Naive thymus-derived CD4-positive, alpha-beta T cell (primary cell): Measurements from ENCODE around the gene PCGF5. TPM values are rescaled to one million over a fixed set of nuclear protein-coding genes. Genes with fewer than 3 reads are reported as not detected.
"Not testable (repeated sequence)": the region's sequence is repeated elsewhere in the genome, so short reads cannot be mapped to it uniquely, and the experiment has no call there.

Experiments
- ATAC-seq: fragments of 150-1000 bp; cut with Tn5 transposase; 2 replicates; pipeline ENCODE4 v1.10.0; 2021; ENCODE audit warnings: mild to moderate bottlenecking, moderate library complexity
- CTCF ChIA-PET: fragments of 350-600 bp; sonication (Branson Sonifier 250); formaldehyde crosslinking; loops from one replicate; lab custom pipeline; 2021; ENCODE audit warnings: antibody characterized with exemption; lab: Charles Lee
- POLR2A ChIA-PET: fragments of 350-600 bp; sonication (Branson Sonifier 250); formaldehyde crosslinking; loops from one replicate; lab custom pipeline; 2021; ENCODE audit warnings: antibody characterized with exemption, inconsistent platforms; lab: Charles Lee
- DNase-seq, 9 donors: peaks; one replicate each; pipeline versions ENCODE4 v3.0.0 to v3.0.0-alpha.2; 2020 to 2022; ENCODE audit warnings: mixed read lengths in 1 of 9
- H3K27ac ChIP-seq: one replicate; pipeline ENCODE4 v1.7.0; 2013; ENCODE audit warnings: mild to moderate bottlenecking, low read depth, low read length, moderate library complexity
- H3K27me3 ChIP-seq, 2 donors: one replicate each; pipeline ENCODE4 v1.7.0; 2013; ENCODE audit warnings: low read length in 2 of 2, mild to moderate bottlenecking in 2 of 2, moderate library complexity in 2 of 2; ENCODE audit not compliant: control insufficient read depth in 2 of 2, insufficient read depth in 2 of 2
- H3K36me3 ChIP-seq, 3 experiments: 1 replicate in 2 of 3; 2 replicates in 1 of 3; pipeline ENCODE4 v1.7.0; 2013; ENCODE audit warnings: low read length in 3 of 3, mild to moderate bottlenecking in 3 of 3, moderate library complexity in 1 of 3; ENCODE audit not compliant: insufficient read depth in 3 of 3, control insufficient read depth in 2 of 3
- H3K4me1 ChIP-seq, 2 donors: one replicate each; pipeline ENCODE4 v1.7.0; 2013; ENCODE audit warnings: low read length in 2 of 2, mild to moderate bottlenecking in 2 of 2, moderate library complexity in 1 of 2; ENCODE audit not compliant: control insufficient read depth in 2 of 2, insufficient read depth in 2 of 2
- H3K4me3 ChIP-seq: 2 replicates; pipeline ENCODE4 v1.7.0; 2013; ENCODE audit warnings: mild to moderate bottlenecking, low read length
- H3K9me3 ChIP-seq, 3 experiments: 1 replicate in 2 of 3; 2 replicates in 1 of 3; pipeline ENCODE4 v1.7.0; 2013; ENCODE audit warnings: low read length in 3 of 3; ENCODE audit not compliant: control insufficient read depth in 2 of 3
- H3K27ac Mint-ChIP-seq, 9 donors: one replicate each; pipeline ENCODE4 v1.8.0; 2020 to 2022; ENCODE audit warnings: mixed read lengths in 9 of 9, mild to moderate bottlenecking in 8 of 9, moderate library complexity in 5 of 9, inconsistent platforms in 2 of 9
- H3K27me3 Mint-ChIP-seq, 5 donors: one replicate each; pipeline ENCODE4 v1.8.0; 2021 to 2022; ENCODE audit warnings: mixed read lengths in 5 of 5, mild to moderate bottlenecking in 1 of 5
- H3K36me3 Mint-ChIP-seq, 5 donors: one replicate each; pipeline ENCODE4 v1.8.0; 2020 to 2022; ENCODE audit warnings: mixed read lengths in 5 of 5, mild to moderate bottlenecking in 3 of 5, inconsistent platforms in 1 of 5
- H3K4me1 Mint-ChIP-seq, 7 donors: one replicate each; pipeline ENCODE4 v1.8.0; 2020 to 2022; ENCODE audit warnings: mixed read lengths in 7 of 7, mild to moderate bottlenecking in 3 of 7, inconsistent platforms in 1 of 7
- H3K4me3 Mint-ChIP-seq, 10 donors: one replicate each; pipeline ENCODE4 v1.8.0; 2020 to 2022; ENCODE audit warnings: mild to moderate bottlenecking in 10 of 10, mixed read lengths in 10 of 10, moderate library complexity in 6 of 10, inconsistent platforms in 2 of 10
- H3K9me3 Mint-ChIP-seq, 11 donors: one replicate each; pipeline ENCODE4 v1.8.0; 2020 to 2022; ENCODE audit warnings: mixed read lengths in 11 of 11, mild to moderate bottlenecking in 4 of 11, inconsistent platforms in 1 of 11, moderate library complexity in 1 of 11
- intact Hi-C, 2 donors: fragments of 100-400 bp; cut with micrococcal nuclease; formaldehyde crosslinking; loops; one replicate each; pipeline ENCODE4 v1.15.1; 2023
- polyA plus RNA-seq, 2 donors: library from polyadenylated mRNA; unstranded; fragments of 300-500 nt; fragmentation: Illumina TruSeq; gene quantifications; one replicate each; pipeline ENCODE4 v1.2.3, GENCODE V29; 2021
- total RNA-seq, 6 experiments: library from RNA in 5 of 6; stranded (reverse) in 5 of 6; gene quantifications; 1 replicate in 5 of 6; 2 replicates in 1 of 6; pipeline ENCODE4 v1.2.3 and lab custom pipeline; 2021 to 2026

The PCGF5 gene
- total and polyA plus RNA-seq, 7 experiments from 2014 or later = 41.2 to 69.9 (median 57.4) TPM

DNA sequence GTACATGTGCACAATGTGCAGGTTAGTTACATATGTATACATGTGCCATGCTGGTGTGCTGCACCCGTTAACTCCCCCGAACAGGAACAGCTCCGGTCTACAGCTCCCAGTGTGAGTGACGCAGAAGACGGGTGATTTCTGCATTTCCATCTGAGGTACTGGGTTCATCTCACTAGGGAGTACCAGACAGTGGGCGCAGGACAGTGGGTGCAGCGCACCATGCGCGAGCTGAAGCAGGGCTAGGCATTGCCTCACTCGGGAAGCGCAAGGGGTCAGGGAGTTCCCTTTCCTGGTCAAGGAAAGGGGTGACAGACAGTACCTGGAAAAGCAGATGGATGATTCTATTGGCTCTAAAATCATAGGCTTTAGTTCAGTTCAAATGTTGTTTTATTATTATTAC, 32.5 kb upstream of the PCGF5 start:
- Mint-ChIP-seq H3K4me1 (peaks cover 26 to 96% (median 88%) of the 10 kb centered on the region in 7 donors), H3K9me3 (peaks cover 0 to 12% (median 4%) of the 10 kb centered on the region in 11 donors), H3K36me3 (peaks cover 7 to 39% (median 24%) of the 10 kb centered on the region in 5 donors)
- H3K27me3 ChIP-seq, H3K4me3 Mint-ChIP-seq, ATAC-seq, H3K27me3 Mint-ChIP-seq, H3K36me3 ChIP-seq, DNase-seq, POLR2A ChIA-PET, H3K27ac Mint-ChIP-seq, intact Hi-C loops, H3K9me3 ChIP-seq, H3K27ac ChIP-seq, CTCF ChIA-PET, H3K4me3 ChIP-seq: not testable (repeated sequence)
- peaks cover 8 to 38% of the 10 kb centered on the region in 2 donors for H3K4me1 ChIP-seq

DNA sequence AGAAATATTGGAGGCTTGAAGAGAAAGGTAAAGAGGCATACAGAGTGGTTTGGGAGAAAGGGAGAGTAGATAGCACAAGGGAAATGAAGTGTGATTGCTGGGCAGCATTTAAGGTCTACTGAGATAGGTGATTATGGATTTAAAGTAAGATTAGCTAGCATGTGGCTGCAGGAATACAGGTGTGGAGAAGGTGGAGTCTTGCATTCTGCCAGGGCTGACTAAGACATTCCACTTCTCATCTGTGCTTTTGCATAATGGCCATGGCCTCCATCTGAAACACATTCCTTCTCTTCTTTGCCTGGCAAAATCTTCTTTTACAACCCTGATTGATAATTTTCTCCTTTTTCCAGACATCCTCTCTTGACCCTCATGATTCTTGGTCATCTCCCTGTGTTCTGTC, 31.6 kb upstream of the PCGF5 start:
- H3K36me3 Mint-ChIP-seq = peaks cover 5 to 36% (median 20%) of the 10 kb centered on the region in 5 donors
- no peaks in the 10 kb centered on the region for H3K27me3 ChIP-seq
- peak overlapping the region in 2 of 10 donors; percentile 1 to 4 for H3K4me3 Mint-ChIP-seq
- CTCF ChIA-PET = no interaction called here
- H3K27me3 Mint-ChIP-seq = no peaks in the 10 kb centered on the region
- H3K4me1 Mint-ChIP-seq = peaks cover 28 to 96% (median 88%) of the 10 kb centered on the region in 7 donors
- peak overlapping the region in 3 of 9 donors; percentile 9 to 19 (median 11) for H3K27ac Mint-ChIP-seq
- no peaks in the 10 kb centered on the region for H3K36me3 ChIP-seq
- POLR2A ChIA-PET = no interaction called here
- intact Hi-C loops = no loop called here
- peaks cover 0 to 14% (median 1%) of the 10 kb centered on the region in 11 donors for H3K9me3 Mint-ChIP-seq
- H3K4me3 ChIP-seq = no peak overlapping the region
- DNase-seq (no peak), ATAC-seq (no peak)
- no peak overlapping the region for H3K27ac ChIP-seq
- H3K4me1 ChIP-seq = peaks cover 8 to 38% of the 10 kb centered on the region in 2 donors
- H3K9me3 ChIP-seq = peaks cover 0 to 1% (median 0%) of the 10 kb centered on the region in 3 experiments

DNA sequence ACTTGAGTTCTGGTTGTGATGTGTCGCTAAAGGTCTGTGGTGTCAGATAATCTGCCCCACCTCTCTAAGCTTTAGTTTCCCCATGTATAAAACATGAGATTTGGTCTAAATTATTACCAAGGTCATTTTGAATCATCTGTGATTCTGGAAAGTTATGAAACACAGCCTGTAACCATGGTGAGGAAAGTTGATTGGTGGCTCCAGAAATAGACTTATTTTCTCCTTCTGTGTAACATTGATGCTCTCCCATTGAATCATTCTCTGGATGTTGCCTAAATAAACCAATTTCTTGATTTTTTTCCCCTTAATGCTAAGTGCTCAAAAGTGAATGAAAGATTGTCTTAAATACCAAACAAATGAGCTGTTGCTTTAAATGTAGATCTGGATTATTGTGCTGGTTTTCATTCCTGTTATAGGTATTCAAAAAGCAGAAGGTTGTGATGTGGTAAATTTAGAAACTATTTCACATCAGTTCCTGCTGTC, 30.0 kb upstream of the PCGF5 start:
- intact Hi-C loops = loop anchor here in 1 of 2 donors (2.0 kb wide), 1 partner anchor 26 kb away; no protein-coding TSS in a partner anchor
- Mint-ChIP-seq H3K9me3 (peaks cover 0 to 11% (median 0%) of the 10 kb centered on the region in 11 donors), H3K4me3 (peak overlapping the region in 4 of 10 donors; percentile 4 to 30 (median 21))

DNA sequence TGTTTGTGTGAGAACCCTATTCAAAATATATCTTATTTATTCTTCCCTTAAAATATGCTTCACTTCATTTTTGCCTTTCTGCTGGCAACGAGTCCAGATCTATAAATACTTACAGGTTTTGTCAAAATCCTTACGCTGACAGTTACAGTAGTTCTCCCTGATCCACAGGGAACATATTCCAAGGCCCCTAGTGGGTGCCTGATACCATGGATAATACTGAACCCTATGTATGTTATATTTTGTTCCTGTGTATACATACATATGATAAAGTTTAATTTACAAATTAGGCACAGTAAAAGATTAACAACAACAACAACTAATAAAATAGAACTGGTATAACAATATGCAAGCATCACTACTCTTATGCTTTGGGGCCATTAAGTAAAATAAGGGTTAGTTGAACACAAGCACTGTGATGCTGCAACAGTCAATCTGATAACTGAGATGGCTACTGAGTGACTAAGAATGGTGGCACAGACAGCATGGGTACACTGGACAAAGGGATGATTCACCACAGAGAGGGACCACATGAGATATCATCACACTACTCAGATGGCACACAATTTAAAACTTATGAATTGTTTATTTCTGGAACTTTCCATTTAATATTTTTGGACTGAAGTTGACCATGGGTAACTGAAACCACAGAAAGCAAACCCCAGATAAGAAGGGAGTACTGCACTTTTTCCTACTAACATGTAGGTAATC, 29.4 kb upstream of the PCGF5 start:
- ATAC-seq = peak; percentile 73
- DNase-seq = no peak
- peak overlapping the region in 8 of 9 donors; percentile 11 to 83 (median 34) for H3K27ac Mint-ChIP-seq
- H3K4me3 ChIP-seq = no peak overlapping the region
- peak overlapping the region in 3 of 10 donors; percentile 4 to 24 (median 22) for H3K4me3 Mint-ChIP-seq
- H3K9me3 Mint-ChIP-seq = peaks cover 0 to 11% (median 0%) of the 10 kb centered on the region in 11 donors
- H3K27ac ChIP-seq = no peak overlapping the region
- peaks cover 8 to 33% of the 10 kb centered on the region in 2 donors for H3K4me1 ChIP-seq
- peaks cover 10 to 37% (median 14%) of the 10 kb centered on the region in 5 donors for H3K36me3 Mint-ChIP-seq
- H3K4me1 Mint-ChIP-seq = peaks cover 37 to 89% (median 84%) of the 10 kb centered on the region in 7 donors
- H3K27me3 Mint-ChIP-seq = no peaks in the 10 kb centered on the region
- POLR2A ChIA-PET = interaction anchor here (0.7 kb wide), 1 partner anchor 12 kb away, joined by 4 read pairs; no protein-coding TSS in a partner anchor
- no peaks in the 10 kb centered on the region for H3K27me3 ChIP-seq
- peaks cover 0 to 4% (median 0%) of the 10 kb centered on the region in 3 experiments for H3K9me3 ChIP-seq
- CTCF ChIA-PET = interaction anchor here (1.2 kb wide), 1 partner anchor 60 kb away, joined by 3 read pairs; no protein-coding TSS in a partner anchor
- intact Hi-C loops = loop anchor here in 1 of 2 donors (2.0 kb wide), 1 partner anchor 26 kb away; no protein-coding TSS in a partner anchor
- H3K36me3 ChIP-seq = no peaks in the 10 kb centered on the region

More for the DNA sequence above, 30.0 kb upstream of the PCGF5 start:
- ATAC-seq (peak; percentile 20), DNase-seq (no peak)
- ChIA-PET CTCF (interaction anchor here (1.2 kb wide), 1 partner anchor 61 kb away, joined by 3 read pairs; no protein-coding TSS in a partner anchor), POLR2A (interaction anchor here (0.7 kb wide), 1 partner anchor 12 kb away, joined by 4 read pairs; no protein-coding TSS in a partner anchor)
- H3K27ac ChIP-seq = no peak overlapping the region
- Mint-ChIP-seq H3K27ac (peak overlapping the region in 6 of 9 donors; percentile 11 to 83 (median 24)), H3K4me1 (peaks cover 37 to 93% (median 86%) of the 10 kb centered on the region in 7 donors), H3K27me3 (no peaks in the 10 kb centered on the region), H3K36me3 (peaks cover 10 to 38% (median 19%) of the 10 kb centered on the region in 5 donors)
- H3K27me3 ChIP-seq = no peaks in the 10 kb centered on the region
- H3K4me1 ChIP-seq = peaks cover 8 to 37% of the 10 kb centered on the region in 2 donors
- H3K4me3 ChIP-seq = no peak overlapping the region
- peaks cover 0 to 4% (median 0%) of the 10 kb centered on the region in 3 experiments for H3K9me3 ChIP-seq
- no peaks in the 10 kb centered on the region for H3K36me3 ChIP-seq

DNA sequence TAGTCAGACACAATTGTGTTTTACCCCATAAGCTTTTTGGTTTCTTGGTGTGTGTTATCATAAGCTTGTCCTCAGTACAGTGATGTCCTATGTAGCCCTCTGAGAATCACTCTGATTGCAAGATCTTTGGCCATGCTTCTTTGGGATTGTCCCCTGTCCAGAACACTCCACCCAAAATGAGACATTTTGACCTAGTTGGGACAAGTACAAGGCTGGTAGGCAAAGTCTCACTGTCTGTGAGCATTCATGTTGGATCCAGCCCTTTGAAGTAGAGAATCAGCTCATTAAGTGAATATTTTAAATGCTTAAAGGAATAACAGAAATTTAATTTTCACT, 28.9 kb upstream of the PCGF5 start:
- no peaks in the 10 kb centered on the region for H3K27me3 ChIP-seq
- Mint-ChIP-seq H3K27me3 (no peaks in the 10 kb centered on the region), H3K9me3 (peaks cover 0 to 11% (median 0%) of the 10 kb centered on the region in 11 donors), H3K27ac (peak overlapping the region in 3 of 9 donors; percentile 12 to 71 (median 20)), H3K4me1 (peaks cover 41 to 89% (median 84%) of the 10 kb centered on the region in 7 donors), H3K4me3 (no peak overlapping the region), H3K36me3 (peaks cover 10 to 39% (median 14%) of the 10 kb centered on the region in 5 donors)
- ChIA-PET POLR2A (interaction anchor here (0.5 kb wide), 1 partner anchor 19 kb away, joined by 3 read pairs; no protein-coding TSS in a partner anchor), CTCF (interaction anchor here (1.2 kb wide), 1 partner anchor 59 kb away, joined by 3 read pairs; no protein-coding TSS in a partner anchor)
- no peak overlapping the region for H3K27ac ChIP-seq
- ATAC-seq (peak; percentile 2), DNase-seq (no peak)
- intact Hi-C loops = loop anchor here in 1 of 2 donors (2.0 kb wide), 1 partner anchor 27 kb away; no protein-coding TSS in a partner anchor
- no peak overlapping the region for H3K4me3 ChIP-seq
- peaks cover 8 to 33% of the 10 kb centered on the region in 2 donors for H3K4me1 ChIP-seq
- peaks cover 0 to 4% (median 0%) of the 10 kb centered on the region in 3 experiments for H3K9me3 ChIP-seq
- no peaks in the 10 kb centered on the region for H3K36me3 ChIP-seq

DNA sequence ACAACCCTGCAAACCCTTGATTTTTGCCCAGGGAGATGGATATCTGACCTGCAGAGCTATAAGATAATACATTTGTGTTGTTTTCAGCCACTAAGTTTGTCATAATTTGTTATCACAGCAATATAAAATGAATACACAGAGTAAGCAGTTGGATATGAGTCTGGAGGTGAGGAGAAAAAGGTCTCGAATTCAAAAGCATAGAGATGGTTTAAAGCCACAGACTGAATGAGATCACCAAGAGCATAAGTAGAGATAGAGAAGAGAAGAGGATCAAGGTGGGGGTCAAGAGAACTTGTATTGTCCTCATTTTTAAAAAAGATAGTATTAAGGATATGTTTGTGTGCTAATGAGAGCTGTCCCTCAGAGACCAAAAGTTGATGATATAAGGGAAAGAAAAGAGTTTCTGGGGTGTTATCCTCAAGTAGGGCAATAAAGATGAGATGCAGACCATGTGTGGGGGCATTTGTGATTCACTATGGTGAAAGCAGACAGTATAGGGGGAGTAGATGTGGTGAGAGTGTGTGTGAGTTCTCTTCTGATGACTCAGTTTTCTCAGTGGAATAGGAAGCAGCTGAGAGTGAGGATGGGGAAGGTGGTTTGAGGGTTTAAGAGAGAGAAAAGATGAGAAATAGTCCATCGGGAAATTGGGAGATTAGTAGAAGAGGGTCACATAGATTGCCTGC, 25.8 kb upstream of the PCGF5 start:
- H3K4me1 Mint-ChIP-seq = peaks cover 48 to 91% (median 87%) of the 10 kb centered on the region in 7 donors
- intact Hi-C loops = no loop called here
- peak overlapping the region in 2 of 10 donors; percentile 1 to 7 for H3K4me3 Mint-ChIP-seq
- no peaks in the 10 kb centered on the region for H3K27me3 Mint-ChIP-seq
- H3K36me3 Mint-ChIP-seq = peaks cover 10 to 37% (median 24%) of the 10 kb centered on the region in 5 donors
- DNase-seq (no peak), ATAC-seq (no peak)
- peaks cover 0 to 11% (median 0%) of the 10 kb centered on the region in 11 donors for H3K9me3 Mint-ChIP-seq
- H3K4me1 ChIP-seq = peaks cover 26 to 34% of the 10 kb centered on the region in 2 donors
- no peaks in the 10 kb centered on the region for H3K36me3 ChIP-seq
- no peaks in the 10 kb centered on the region for H3K27me3 ChIP-seq
- H3K4me3 ChIP-seq = no peak overlapping the region
- peaks cover 0 to 4% (median 0%) of the 10 kb centered on the region in 3 experiments for H3K9me3 ChIP-seq
- no peak overlapping the region for H3K27ac ChIP-seq
- POLR2A ChIA-PET = interaction anchor here (1.7 kb wide), 1 partner anchor 31 kb away, joined by 4 read pairs; no protein-coding TSS in a partner anchor
- H3K27ac Mint-ChIP-seq = peak overlapping the region in 8 of 9 donors; percentile 11 to 65 (median 46)
- CTCF ChIA-PET = no interaction called here
